CD4-positive, alpha-beta T cell treated with Interleukin-21 for 1 hour (primary cell): Measurements from ENCODE around the gene ABHD17A.

ENCODE experiments used
- DNase-seq: peaks from one replicate; pipeline ENCODE4 v3.0.0-alpha.2; 2020

The ABHD17A gene

GRCh38 chr19:1836458-1837221 is 48.7 kb downstream of the ABHD17A start:
- DNase-seq, result no peak

GRCh38 chr19:1833540-1833939 is 51.8 kb downstream of the ABHD17A start:
- no peak for DNase-seq

- DNase-seq, result no peak
Measured at GRCh38 chr19:1832046-1832663, 53.1 kb downstream of the ABHD17A start.

GRCh38 chr19:1830978-1831377 is 54.3 kb downstream of the ABHD17A start:
- DNase-seq, result no peak

- no peak for DNase-seq
Measured at GRCh38 chr19:1830568-1830967, 54.7 kb downstream of the ABHD17A start.

- DNase-seq, result no peak
Measured at GRCh38 chr19:1829958-1830357, 55.3 kb downstream of the ABHD17A start.

- DNase-seq, result no peak
Measured at GRCh38 chr19:1828279-1829238, 56.7 kb downstream of the ABHD17A start.

GRCh38 chr19:1827566-1828278 is 57.6 kb downstream of the ABHD17A start:
- no peak for DNase-seq
